ENCODE data around the gene MBD2.
"Not testable (repeated sequence)": the region's sequence is repeated elsewhere in the genome, so short reads cannot be mapped to it uniquely, and the experiment has no call there.

MBD2 gene

GRCh38 chr18:54233747-54234146 is 9.3 kb upstream of the MBD2 start:
- no peak for DNase-seq

DNA sequence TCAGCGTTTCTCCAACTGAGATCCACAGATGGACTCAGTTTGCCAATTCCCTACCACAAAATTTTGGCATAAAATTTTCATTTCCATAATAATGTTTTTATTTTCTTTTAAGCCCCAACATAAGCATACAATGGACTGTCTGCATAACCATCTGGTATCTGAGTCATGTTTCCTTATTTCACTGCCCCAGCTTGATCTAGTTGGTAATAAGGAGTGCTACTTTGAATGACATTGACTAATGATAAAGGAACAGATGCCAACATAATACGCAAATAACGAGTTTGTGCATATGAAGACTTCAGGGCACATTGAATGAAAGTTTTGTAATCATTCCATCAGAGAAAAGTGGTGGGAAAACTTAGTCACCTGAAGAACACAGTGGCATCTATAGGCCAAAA is 8.8 kb upstream of the MBD2 start:
- no peak for DNase-seq

DNA sequence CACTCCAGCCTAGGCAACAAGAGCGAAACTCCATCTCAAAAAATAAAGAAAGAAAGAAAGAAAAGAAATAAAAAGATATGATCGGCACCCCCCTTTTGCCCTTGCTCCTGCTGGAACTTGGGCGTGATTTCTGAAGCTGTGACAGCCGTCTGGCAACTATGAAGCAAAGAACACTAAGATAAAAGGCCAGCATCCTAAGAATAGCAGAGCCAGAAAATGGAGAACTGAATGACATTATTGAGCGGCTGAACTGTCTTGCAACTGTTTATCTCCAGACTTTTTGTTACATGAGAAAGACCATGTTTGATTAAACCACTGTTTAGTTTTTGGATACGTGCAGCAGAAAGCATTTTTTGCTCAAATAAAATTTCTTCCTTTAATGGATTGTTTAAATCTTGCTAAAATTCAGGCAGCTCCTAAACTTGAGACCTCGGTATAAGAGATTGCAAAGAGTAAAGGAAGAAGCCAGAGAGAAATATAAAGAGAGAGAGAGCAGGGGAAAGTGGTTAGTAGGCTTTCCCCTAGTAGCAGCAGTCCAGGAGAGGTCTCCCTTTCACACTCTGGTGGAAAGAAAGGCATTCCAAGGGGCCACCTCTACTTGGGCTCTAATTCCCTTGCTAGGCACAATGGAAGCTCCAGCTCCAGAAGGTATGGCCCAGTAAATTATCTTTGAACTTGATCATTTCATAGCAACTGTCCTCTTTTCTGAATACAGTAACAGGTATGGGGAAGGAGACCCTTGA is 8.2 kb upstream of the MBD2 start:
- DNase-seq: no peak

DNA sequence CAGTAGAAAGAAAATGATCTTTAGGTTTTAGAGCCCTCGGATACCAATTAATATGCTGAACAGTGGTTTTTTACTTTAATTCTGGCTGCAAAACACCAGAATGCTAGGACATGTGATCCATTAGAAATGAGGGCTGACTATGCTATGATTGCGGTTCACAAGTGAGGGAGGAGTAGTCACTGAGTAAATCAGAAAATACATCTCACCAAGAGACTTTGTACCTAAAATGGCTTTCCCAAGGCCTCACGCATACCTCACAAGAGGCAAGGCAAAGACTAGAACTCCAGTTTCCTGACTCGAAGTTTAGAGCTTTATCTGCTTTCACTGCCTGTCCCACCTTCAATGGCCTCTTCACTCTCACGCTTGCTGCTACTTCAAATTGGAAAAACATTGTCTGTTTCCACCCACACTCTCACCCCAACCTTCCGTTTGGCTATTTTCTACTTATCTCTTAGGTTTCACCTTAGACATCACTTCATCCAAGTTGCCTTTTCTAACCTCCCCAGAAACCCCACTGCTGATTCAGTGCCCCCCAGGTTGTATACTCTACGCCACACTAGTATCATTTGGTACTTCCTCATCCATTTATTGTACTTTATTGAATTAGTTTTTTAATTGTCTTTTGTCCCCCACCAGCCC is 5.1 kb upstream of the MBD2 start:
- no peak for DNase-seq

GRCh38 chr18:54228364-54228763 is 3.9 kb upstream of the MBD2 start:
- DNase-seq: no peak

GRCh38 chr18:54223568-54224241 is 764 bp downstream of the MBD2 start:
- DNase-seq: peak; percentile 62

DNA sequence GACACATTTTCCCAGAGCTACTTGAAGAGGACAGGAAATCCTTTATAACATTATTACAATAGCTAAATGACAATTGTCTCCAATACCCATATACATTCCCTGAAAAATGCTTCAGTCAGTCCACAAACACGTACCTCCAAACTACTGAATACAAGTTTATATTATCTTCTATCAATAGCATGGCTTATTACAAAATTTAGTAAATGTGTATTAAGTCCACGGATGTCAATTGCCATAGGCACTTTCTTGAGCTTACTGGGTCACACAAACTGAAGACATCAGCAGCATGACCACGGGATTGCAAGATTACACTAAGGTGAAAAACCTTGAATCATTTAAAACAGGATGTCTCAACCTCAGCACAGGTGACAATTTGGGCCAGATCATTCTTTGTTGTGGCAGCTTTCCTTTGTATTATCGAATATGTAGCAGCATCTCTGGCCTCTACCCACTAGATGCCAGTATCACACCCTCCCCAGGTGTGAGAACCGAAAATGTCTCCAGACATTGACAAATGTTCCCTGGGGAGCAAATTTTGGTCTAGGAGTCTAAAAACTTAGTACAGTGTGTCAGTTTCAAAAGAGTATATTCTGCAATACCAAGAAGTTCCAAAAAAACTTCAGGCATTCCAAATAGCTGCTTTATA is 1.4 kb downstream of the MBD2 start:
- DNase-seq: peak; percentile 85

DNA sequence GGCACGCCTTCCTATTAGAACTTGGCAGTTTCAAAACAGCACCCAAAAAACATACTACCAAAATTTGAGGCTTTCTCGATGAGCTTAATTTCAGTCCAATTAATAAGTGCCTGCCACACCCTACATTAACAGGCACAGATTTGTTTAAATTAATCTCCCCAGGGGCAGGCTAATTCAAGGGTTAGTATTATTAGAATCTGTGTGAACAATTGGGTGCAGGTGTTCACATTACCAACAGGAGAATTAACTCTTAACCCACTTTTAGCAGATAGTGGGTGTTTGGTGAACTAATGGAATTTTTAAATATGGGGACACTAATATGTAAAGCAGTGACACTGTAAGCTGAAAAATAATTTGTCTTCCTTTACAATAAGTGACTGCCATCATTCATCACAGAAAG is 4.1 kb downstream of the MBD2 start:
- no peak for DNase-seq

DNA sequence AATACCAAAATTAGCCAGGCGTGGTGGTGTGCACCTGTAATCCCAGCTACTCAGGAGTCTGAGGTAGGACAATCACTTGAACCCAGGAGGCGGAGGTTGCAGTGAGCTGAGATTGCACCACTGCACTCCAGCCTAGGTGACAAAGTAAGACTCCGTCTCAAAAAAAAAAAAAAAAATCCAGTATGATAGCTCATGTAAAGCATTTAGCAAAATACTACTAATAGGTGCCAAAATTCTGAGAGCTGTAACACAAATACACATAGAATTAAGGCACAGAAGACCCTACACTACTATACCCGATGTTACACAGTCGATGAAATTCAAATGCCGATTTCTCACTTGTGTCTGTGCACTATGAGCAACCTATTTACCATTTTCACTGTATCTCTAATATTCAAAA is 5.7 kb downstream of the MBD2 start:
- not testable (repeated sequence) for DNase-seq

DNA sequence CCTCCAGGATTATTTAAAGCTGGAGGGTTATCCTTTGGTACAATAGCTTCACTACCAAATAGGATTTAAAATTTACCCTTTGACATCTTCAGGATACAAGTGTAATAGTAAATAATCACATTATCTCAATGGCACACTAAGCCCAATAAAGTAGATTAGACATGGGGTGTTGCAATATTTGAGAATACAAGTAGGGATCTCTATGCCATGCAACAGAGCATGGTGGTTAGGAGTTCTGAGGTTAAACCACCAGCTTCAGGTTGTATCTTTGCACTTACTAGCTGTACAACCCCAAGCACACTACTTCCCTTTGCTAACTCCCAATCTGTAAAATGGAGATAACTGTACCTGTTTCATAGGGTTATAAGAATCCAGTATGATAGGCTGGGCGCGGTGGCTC is 6.2 kb downstream of the MBD2 start:
- no peak for DNase-seq

- no peak for DNase-seq
Observed at GRCh38 chr18:54217624-54218023, 6.8 kb downstream of the MBD2 start.

DNA sequence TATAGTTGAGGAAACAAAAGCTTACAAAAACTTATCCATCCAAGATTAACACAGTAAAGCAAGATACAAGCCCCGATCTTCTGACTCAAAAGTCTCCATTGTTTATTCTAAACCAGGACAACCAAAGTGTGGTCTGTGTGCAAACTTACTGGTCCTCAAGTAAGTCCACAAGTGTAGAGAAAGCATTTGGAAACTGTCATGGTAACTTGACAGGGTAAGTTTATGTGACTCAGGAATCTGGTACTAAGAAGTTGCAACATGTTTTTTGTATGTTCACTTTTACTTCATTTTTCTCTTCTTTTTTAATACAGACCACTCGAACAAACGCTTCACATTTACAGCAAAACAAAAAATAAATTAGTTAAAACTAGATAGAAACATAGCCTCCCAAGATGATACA is 9.4 kb downstream of the MBD2 start:
- DNase-seq: no peak

- no peak for DNase-seq
Observed at GRCh38 chr18:54210463-54210862, 14.0 kb downstream of the MBD2 start.

GRCh38 chr18:54209471-54210180 is 14.8 kb downstream of the MBD2 start:
- no peak for DNase-seq

DNA sequence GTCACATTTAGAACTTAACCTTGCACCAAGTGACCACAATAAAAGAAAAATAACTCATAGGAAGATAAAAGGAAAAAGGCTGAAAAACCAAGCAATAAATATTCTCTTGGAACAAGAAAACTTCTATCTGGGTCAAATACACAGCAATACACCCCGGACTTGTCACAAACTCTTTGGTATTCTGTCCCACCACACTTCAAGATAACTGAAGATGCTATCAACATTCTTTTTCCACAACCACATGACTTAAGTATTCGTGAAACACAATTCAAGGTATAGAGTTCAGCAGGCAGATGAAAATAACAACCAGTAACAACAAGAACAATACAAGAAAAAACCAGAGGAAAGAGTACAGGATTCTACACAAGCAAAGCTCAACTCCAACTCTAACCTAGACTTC is 18.0 kb downstream of the MBD2 start:
- DNase-seq: no peak

DNA sequence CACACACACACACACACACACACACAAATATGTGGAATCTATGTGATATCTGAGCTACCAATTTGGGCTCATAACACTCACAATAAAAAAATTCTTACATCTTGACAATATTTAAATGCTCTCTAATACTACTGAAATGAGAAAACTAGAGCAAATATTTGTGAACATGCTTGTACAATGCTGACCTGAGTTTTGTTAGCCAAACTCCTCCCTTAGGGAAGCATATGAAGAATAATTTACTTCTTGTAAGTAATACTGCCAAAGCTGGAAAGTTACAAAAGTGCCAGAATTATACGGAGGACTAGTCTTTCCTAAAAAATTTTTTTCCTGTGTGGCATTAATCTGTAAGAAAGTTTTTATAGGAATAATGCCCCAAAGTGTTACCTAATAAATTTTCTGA is 18.5 kb downstream of the MBD2 start:
- no peak for DNase-seq

DNA sequence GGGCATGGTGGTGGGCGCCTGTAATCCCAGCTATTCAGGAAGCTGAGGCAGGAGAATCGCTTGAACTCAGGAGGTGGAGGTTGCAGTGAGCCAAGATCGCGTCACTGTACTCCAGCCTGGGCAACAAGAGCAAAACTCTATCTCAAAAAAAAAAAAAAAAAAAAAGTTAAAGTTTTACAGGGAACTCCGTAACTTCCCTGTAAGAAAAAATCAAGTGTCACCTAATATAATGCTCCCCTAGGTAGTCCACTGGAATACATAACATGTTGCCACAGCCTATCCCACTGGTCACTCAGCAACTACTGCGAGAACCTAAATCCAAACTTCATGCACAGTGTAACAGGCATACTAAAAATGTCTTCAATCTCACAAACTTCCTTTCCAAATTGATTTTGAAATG is 19.0 kb downstream of the MBD2 start:
- not testable (repeated sequence) for DNase-seq

- no peak for DNase-seq
Observed at GRCh38 chr18:54204883-54205282, 19.6 kb downstream of the MBD2 start.

GRCh38 chr18:54203914-54204313 is 20.6 kb downstream of the MBD2 start:
- no peak for DNase-seq

DNA sequence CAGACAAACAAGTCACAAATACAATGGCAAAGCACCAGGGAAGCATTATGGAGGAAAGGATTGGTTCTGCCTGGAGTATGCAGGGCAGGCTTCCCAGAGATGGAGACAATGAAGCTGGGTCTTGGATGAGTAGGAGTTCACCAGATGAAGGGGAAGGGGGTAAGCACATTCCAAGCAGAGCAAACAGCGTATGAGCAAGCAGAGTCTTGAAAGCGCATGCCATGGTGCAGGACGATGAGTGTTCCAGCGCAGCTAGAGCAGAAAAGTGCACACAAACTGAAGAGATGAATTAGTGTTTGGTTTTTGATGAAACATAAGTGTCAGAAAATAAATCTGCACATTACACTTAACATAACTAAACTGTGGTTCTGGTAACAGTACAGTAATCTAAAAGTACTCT is 21.6 kb downstream of the MBD2 start:
- no peak for DNase-seq

DNA sequence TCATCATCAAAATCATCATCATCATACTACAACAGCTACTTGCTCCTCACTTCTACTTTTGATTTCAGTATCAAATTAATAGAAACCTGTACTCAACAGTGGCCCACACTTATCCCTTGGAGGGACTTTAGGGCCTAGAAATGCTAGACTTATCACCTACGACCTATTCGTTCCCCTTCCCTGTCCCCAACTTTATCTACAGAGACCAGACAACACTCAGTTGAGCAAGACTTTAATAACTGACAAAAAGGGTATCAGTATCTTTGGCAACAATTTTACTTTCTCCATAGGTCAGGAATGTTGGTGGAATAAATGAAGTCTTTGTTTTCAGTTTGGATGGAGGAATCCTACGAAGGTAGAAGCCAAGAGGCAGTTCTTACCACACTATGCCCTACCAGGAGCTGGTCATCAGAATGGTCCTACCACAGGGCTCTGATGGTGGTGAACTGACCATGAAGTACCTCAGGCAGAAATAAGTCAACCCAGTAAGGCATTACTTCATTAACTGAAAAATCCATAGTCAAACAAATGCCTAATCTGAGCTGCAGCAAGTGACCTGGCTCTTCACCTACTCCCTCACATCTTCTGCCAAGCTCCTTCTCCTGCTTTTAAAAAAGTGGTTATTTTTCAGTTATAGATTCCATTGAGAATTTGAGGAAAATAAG is 26.6 kb downstream of the MBD2 start:
- DNase-seq: no peak

DNA sequence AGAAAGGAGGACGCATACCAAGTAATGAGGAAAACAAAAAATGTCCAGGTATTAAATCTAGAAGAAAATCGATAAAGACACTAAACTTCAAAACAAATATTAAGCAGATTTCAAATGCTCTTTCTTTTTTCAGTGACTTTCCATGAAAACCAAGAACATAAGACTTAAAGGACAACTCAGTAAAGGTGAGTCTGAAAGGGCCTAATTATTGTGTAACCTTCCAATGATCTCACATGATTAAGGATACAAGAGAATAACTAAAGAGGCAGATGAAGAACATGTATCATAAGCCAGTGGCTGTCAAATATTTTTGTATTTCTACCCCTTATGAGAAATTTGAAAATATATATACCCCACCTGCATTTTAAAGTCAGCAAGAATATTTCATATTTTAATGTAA is 30.7 kb downstream of the MBD2 start:
- DNase-seq: no peak

DNA sequence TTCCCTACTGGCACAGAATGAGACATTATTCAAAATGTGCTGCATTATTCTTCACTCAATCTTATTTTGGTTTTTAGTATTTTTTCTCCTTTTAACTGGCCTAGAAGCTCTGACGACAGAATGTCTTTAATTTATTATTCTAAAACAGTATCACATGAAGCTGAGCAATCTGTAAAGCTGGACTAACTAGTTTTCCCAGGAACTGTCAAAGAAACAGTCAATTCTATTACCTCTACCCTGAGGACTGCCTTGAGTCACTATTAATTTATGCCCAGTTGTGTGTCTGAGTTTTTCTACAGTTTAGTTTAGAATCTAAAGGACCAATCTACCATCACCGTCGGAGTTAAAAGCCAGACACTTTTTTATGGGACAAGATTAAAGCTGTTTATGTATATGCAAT is 31.6 kb downstream of the MBD2 start:
- DNase-seq: no peak

Measured in CD4-positive, alpha-beta T cell treated with Interleukin-4 for 4 hours (primary cell).